HG02973 (cell line): ENCODE measurements around the gene POLDIP3.
"Not testable (repeated sequence)": the region's sequence is repeated elsewhere in the genome, so short reads cannot be mapped to it uniquely, and the experiment has no call there.

ENCODE experiments used
- ATAC-seq: cut with Tn5 transposase; IDR thresholded peaks from one replicate; pipeline ENCODE4 v1.9.1; 2021; ENCODE audit warnings: moderate library complexity; ENCODE audit not compliant: unreplicated experiment

The POLDIP3 gene

GRCh38 chr22:42620084-42620483 lies 5.4 kb upstream of the POLDIP3 start:
- ATAC-seq = no peak

GRCh38 chr22:42619261-42620063 lies 4.8 kb upstream of the POLDIP3 start:
- ATAC-seq = no peak

- ATAC-seq = no peak
Observed at GRCh38 chr22:42617155-42617983, 2.7 kb upstream of the POLDIP3 start.

GRCh38 chr22:42615860-42616175 lies 1.1 kb upstream of the POLDIP3 start:
- not testable (repeated sequence) for ATAC-seq

GRCh38 chr22:42615092-42615859 lies 593 bp upstream of the POLDIP3 start:
- ATAC-seq = peak; percentile 55

- ATAC-seq = no peak
Observed at GRCh38 chr22:42613872-42614301, 796 bp downstream of the POLDIP3 start.

- no peak for ATAC-seq
Observed at GRCh38 chr22:42612336-42612735, 2.3 kb downstream of the POLDIP3 start.

- no peak for ATAC-seq
Observed at GRCh38 chr22:42611051-42611450, 3.6 kb downstream of the POLDIP3 start.

GRCh38 chr22:42610186-42610585 lies 4.5 kb downstream of the POLDIP3 start:
- ATAC-seq = no peak

- no peak for ATAC-seq
Observed at GRCh38 chr22:42608823-42609361, 5.8 kb downstream of the POLDIP3 start.

- no peak for ATAC-seq
Observed at GRCh38 chr22:42608136-42608822, 6.4 kb downstream of the POLDIP3 start.

GRCh38 chr22:42607641-42608040 lies 7.0 kb downstream of the POLDIP3 start:
- not testable (repeated sequence) for ATAC-seq

GRCh38 chr22:42604403-42604802 lies 10.3 kb downstream of the POLDIP3 start:
- ATAC-seq = no peak

GRCh38 chr22:42603427-42603826 lies 11.3 kb downstream of the POLDIP3 start:
- ATAC-seq = no peak

- no peak for ATAC-seq
Observed at GRCh38 chr22:42602470-42602869, 12.2 kb downstream of the POLDIP3 start.

GRCh38 chr22:42601879-42602465 lies 12.7 kb downstream of the POLDIP3 start:
- ATAC-seq = no peak

GRCh38 chr22:42596863-42597530 lies 17.7 kb downstream of the POLDIP3 start:
- ATAC-seq = no peak

- no peak for ATAC-seq
Observed at GRCh38 chr22:42596336-42596735, 18.3 kb downstream of the POLDIP3 start.

GRCh38 chr22:42595434-42595833 lies 19.2 kb downstream of the POLDIP3 start:
- no peak for ATAC-seq

GRCh38 chr22:42591987-42592386 lies 22.7 kb downstream of the POLDIP3 start:
- no peak for ATAC-seq
